Fibroblast of skin of right biceps (primary cell): ENCODE results near the gene SLC7A4.
"Not testable (repeated sequence)": the region's sequence is repeated elsewhere in the genome, so short reads cannot be mapped to it uniquely, and the experiment has no call there.

Experiments used
- DNase-seq: peaks from one replicate; pipeline ENCODE4 v3.0.0-alpha.2; 2013

The SLC7A4 gene

GRCh38 chr22:21018314-21018713 lies 14.0 kb downstream of the SLC7A4 start:
- no peak for DNase-seq

- no peak for DNase-seq
These were observed 15.5 kb downstream of the SLC7A4 start for GRCh38 chr22:21016644-21017420.

DNA sequence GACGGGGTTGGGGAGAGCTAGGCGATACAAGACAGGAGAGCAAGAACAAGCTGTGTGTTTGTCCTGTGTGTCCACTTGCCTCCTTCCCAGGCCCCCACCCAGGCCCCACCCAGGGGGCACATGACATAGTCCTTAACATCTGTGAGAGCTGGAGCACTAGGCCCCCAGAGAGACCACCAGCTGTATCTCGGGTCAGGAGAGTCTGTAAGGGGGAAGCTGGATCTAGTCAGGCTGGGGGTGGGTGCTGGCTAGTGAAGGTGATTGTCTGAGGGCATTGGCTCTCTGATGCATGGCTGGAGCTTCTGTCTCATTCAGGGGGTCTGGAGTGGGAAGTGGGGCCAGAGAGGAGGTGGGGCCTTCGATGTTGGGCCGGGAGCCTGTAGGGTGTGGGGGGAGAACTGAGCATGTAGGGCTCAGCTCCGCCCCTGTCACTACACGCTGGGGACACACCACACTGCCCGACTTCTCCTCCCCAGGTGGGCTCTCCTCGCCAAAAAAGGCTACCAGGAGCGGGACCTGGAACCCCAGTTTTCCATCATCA lies 16.8 kb downstream of the SLC7A4 start:
- no peak for DNase-seq

GRCh38 chr22:21014726-21015465 lies 17.5 kb downstream of the SLC7A4 start, which contains the start of gene P2RX6:
Gene P2RX6 (plus strand): TSS chr22:21015165. CDS start chr22:21015175, 10 bp downstream.
- DNase-seq: peak; percentile 65

GRCh38 chr22:21014202-21014725 lies 18.1 kb downstream of the SLC7A4 start:
- DNase-seq: peak; percentile 94

- no peak for DNase-seq
These were observed 18.6 kb downstream of the SLC7A4 start for GRCh38 chr22:21013657-21014201.

DNA sequence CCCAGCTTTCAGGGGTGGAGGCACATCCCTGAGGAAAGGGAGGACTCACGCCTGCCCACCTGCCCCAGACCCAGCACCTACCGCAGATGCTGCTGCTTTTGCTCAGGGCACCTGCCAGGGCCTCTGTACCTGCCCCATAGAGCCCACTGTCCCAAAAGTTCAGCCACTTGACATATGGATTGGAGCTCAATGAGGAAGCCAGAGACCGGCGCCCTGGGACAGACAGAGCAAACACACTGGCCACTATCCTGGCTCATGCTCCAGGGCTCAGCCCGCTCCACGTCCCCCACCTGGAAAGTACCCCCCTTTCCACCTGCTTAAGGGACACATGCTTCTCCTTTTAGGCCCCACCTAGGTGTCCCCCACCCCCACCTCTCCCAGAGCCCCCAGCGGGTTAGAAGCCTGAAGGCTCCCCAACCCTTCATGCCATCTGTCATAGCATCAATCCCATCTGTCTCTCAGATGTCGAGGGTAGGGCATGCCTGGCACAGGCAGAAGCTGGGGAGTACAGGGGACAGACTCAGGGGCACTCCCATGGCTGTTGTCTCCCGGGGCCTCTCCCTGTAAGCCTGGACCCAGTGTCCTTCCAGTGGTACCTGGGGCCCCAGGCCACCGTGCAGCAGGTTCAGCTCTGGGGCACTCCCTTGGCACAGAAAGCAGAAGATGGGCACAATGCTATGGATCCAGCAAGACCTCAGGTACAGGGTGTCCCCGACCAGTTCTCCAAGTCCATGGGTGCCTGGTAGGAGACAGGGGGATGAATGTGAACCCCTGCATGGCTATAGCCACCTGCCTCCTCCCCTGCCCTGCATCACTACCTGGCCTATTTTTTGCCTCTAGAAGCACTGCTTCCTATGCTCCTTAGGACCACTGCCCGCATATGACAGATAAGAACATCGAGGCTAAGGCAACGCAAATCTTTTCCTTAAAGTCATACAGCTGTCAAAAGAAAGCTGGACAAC lies 19.6 kb downstream of the SLC7A4 start:
- DNase-seq: no peak

DNA sequence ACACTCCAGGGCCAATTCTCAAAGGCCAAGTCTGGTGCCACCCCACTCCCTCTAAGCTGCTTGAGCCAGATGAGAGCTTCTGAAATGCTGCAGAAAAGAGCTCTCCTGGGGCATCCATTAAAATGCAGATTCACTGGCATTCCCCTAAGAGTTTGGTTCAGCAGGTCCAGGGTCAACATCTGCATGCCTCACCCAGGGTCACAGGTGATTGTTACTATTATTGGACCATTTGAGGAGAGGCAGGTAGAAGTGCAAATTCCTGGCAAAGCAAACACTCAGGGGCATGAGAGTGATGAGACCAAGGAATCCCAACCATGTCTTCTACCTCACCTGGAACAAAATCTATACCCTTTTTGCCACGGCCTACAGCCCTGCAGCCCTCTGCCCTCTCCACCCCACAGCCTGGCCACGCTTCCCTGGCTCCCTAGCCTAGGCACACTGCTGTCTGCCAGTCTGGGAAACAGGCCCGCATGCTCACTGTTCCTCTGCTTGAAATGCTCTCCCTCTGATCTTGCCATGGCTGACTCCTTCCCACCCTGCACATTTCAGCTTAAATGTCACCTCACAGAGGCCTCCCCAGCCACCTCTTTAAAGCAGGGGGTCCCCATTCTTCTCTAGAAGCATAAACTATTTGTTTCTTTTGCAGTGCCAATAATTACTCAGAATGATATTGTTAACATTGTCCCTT lies 21.8 kb downstream of the SLC7A4 start:
- no peak for DNase-seq

DNA sequence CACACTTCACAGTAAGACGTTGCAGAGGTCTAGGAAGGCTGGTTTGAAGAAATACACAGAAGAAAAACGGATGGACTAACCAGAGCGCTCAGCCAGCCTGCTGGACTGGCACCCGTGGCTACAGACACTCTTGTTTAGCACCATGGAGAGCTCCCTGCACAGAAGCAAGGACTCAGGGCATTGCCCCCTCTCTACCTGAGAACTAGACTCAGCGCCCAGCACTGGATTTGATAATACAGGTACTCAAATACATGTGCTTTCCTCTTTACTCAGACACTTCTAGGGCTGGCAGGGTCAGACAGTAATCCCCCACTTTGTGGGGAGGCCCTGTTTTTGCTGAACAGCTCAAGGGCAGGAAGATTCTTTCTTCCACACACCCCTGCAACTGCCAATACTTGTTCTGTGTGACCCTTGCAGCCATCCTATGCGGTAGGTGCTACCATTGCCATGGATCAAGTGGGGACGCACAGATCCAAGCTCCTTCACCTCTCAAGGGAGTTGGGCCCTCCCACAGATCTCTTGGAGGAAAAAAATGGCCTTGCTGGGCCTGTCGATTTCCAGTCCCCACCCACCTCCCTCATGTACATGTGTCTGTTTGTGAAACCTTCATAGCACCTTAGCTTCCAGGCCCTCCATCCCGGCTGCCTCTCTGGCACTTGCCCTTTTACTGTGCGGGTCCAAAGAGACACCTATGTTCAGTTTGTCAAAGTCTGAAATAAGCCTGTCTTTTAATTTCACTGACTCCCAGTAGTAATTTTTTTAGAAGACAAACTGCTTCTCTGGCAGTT lies 22.5 kb downstream of the SLC7A4 start:
- DNase-seq: peak; percentile 49

GRCh38 chr22:21009208-21009607 lies 23.2 kb downstream of the SLC7A4 start:
- not testable (repeated sequence) for DNase-seq

GRCh38 chr22:21003782-21004181 lies 28.6 kb downstream of the SLC7A4 start:
- no peak for DNase-seq

GRCh38 chr22:21001601-21002325 lies 30.6 kb downstream of the SLC7A4 start, which contains the start of gene THAP7:
Gene THAP7 (minus strand): TSS chr22:21002118. CDS start chr22:21001911, 207 bp downstream.
- peak; percentile 95 for DNase-seq

DNA sequence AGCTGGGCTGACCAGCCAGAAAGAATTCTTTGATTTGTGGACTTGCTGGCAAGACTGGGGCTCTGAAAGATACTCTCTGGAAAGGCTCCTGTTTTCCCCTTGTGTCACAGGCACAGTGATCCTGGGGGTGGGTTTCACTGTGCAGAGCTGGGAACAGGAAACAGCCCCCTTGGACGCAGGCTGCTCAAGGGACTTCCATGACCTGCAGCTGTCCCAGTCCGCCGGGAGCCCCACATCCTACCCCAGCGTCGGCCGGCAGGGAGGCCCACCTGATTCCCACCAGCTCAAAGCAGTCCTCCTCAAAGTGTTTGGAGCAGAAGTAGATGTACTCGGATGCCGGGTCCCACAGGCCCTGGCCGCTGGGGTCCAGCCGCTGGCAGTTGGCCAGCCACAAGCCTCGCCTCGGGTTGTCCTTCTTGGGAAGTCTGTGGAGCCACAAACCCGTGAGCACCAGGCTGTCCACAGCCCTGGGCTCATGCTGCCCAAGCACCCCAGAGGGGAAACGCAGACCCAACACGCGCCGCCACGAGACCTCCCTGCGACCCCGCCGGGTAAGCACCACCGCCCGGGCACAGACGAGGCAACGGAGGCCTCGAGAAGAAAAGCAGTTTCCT lies 31.3 kb downstream of the SLC7A4 start:
- DNase-seq: no peak

DNA sequence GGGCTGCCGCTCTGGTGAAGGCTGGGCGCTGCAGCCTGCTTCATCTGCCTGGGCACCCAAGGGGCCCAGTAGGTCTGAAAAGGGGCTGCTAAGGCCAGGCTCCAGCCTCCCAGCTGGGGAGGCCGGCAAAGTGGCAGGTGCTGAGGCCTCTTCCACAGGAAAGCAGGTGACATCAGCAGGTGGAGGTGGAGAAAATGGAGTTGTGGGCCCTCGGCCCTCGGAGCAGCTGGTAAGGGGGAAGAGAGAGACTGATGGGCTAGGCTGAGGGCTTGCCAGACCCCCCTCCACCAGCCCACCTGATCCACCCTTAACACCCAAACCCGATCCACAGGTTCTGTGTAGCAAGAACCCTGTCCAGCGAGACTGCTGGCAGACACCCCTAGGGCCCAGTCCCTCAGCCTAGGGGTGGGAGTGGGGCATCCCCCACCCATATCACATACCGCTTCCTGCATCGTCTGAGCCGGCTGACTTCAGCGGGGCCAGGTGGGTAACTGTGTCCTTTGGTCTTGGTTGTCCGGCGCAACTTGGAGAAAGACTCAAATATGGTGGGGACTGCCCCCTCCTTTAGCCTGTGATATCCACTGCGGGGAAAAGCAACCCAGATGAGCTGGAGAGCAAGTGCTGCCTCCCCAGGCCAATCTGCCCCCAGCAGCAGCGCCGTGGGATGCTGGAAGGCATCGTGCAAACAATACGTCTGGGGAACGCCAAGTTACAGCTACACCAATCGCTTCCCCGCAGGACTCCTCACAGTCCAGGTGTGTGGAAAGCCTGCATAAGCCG lies 32.0 kb downstream of the SLC7A4 start:
- DNase-seq: peak; percentile 8

DNA sequence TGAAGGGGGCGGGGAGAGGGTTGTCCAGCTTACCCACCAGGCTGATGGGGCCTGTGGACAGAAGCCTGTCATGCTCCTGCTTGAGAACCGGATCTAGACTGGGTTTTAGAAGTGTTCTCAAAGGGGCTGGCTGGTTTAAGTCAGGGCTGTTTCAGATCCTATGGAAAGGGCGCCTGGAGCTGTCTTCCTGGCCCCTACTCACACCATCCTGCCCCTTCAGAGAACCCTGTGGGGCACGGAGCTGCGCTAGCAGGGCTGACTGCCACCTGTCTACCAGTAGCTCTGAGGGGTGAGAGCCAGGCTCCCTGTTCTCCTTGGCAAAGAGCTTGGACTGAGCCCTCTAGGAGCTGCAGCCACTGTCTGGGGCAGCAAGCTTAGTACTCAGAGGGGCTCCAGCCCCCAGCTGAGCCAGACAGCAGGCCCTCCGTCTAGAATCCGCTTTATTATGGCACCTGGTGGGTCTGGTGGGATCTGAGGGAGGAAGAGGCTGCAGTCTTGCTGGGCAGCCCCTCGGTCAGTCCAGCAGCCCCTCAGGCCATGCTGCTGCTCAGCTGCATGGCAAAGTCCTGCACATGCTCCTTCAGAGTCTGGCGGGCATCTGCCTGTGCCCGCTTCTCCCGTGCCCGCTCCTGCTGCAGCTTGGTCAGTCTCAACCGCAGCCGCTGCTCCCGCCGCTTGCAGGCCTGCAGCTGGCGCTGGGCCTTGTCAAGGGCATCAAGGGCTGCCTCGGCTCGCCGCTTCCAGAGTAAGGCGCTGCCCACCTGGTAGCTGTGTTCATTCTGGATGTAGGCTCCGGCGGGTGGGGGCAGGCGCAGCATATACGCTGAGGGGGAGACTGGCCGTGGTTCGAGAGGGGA lies 32.8 kb downstream of the SLC7A4 start:
- DNase-seq: no peak

GRCh38 chr22:20998411-20999336 lies 33.7 kb downstream of the SLC7A4 start:
- DNase-seq: no peak
